ENCODE results near the gene DHRS1.

The DHRS1 gene

GRCh38 chr14:24271134-24271833, 28.3 kb downstream of the DHRS1 start, which contains the start of gene RABGGTA:
Gene RABGGTA, minus strand, starts transcription at chr14:24271597. Its CDS starts 482 bp downstream, at chr14:24271115.
- ChIA-PET POLR2A (interaction anchor here (0.5 to 2.9 kb wide), 36 partner anchors 9 to 219 kb away, joined by 3 to 47 read pairs (median 5); partner anchors contain the start of genes CHMP4A, CIDEB, DCAF11 and DHRS1), CTCF (interaction anchor here (0.6 to 3.0 kb wide), 16 partner anchors 11 to 166 kb away, joined by 3 to 17 read pairs (median 4); partner anchors contain the start of genes CIDEB, LTB4R2, MDP1 and TINF2)
- peak within 1 kb of the TSS; percentile 92 for H3K4me3 ChIP-seq (ENCODE audit: low read depth, low read length)
- H3K27ac ChIP-seq (ENCODE audit: extremely low read depth, low read depth, low read length), result peak within 1 kb of the TSS; percentile 94
- H3K36me3 ChIP-seq (ENCODE audit: control insufficient read depth in 2 of 2, insufficient read depth in 1 of 2, low read length in 2 of 2), result peaks cover 0 to 30% of the 10 kb centered on the region in 2 experiments; a peak in 1 of 3 replicates
- no peaks in the 10 kb centered on the region for H3K9me3 ChIP-seq (ENCODE audit: control insufficient read depth, insufficient read depth, low read depth, low read length)
- peaks cover 3% of the 10 kb centered on the region; the same call in 1 of the 2 replicates for H3K4me1 ChIP-seq (ENCODE audit: control insufficient read depth, insufficient read depth, low read length)
- TF ChIP-seq ZNF776 (tag by site-specific recombination; IDR thresholded peaks at IDR 0.05; ENCODE audit: borderline replicate concordance) (no peak), ZNF558 (tag by site-specific recombination; IDR thresholded peaks at IDR 0.05) (no peak), KLF1 (tag by site-specific recombination; IDR thresholded peaks at IDR 0.05) (peak; percentile 44; the same call in 1 of the 2 replicates), ZEB2 (tag by site-specific recombination; IDR thresholded peaks at IDR 0.05) (peak; percentile 93), PRDM1 (tag by site-specific recombination; IDR thresholded peaks at IDR 0.05) (no peak), ZBTB7A (tag by site-specific recombination; IDR thresholded peaks at IDR 0.05; ENCODE audit: low read depth) (peak; percentile 75), PATZ1 (tag by site-specific recombination; IDR thresholded peaks at IDR 0.05) (peak; percentile 89; the same call in 1 of the 2 replicates), GLIS2 (tag by site-specific recombination; IDR thresholded peaks at IDR 0.05) (peak; percentile 91), ZNF600 (tag by site-specific recombination; IDR thresholded peaks at IDR 0.05) (peak; percentile 35; the same call in 1 of the 2 replicates), INSM2 (tag by site-specific recombination; IDR thresholded peaks at IDR 0.05) (0 out of 2 replicates have a peak, but pooled peaks have one; percentile 33), KLF9 (tag by site-specific recombination; IDR thresholded peaks at IDR 0.05; ENCODE audit: low read depth) (peak; percentile 45; the same call in 1 of the 2 replicates), ZXDB (tag by site-specific recombination; IDR thresholded peaks at IDR 0.05) (peak; percentile 65), ZBTB20 (tag by site-specific recombination; IDR thresholded peaks at IDR 0.05) (peak; percentile 78; the same call in 1 of the 2 replicates), KLF10 (tag by site-specific recombination; IDR thresholded peaks at IDR 0.05) (peak; percentile 79; the same call in 1 of the 2 replicates), ZNF423 (tag by site-specific recombination; IDR thresholded peaks at IDR 0.05) (peak; percentile 21; the same call in 1 of the 2 replicates), IKZF3 (tag by site-specific recombination; IDR thresholded peaks at IDR 0.05) (peak; percentile 33; the same call in 1 of the 2 replicates), SALL2 (tag by site-specific recombination; IDR thresholded peaks at IDR 0.05; ENCODE audit: borderline replicate concordance) (no peak), EGR2 (tag by site-specific recombination; IDR thresholded peaks at IDR 0.05; ENCODE audit: low read depth) (peak; percentile 54; the same call in 1 of the 2 replicates), ZNF704 (tag by site-specific recombination; IDR thresholded peaks at IDR 0.05) (no peak), ZBTB1 (tag by site-specific recombination; IDR thresholded peaks at IDR 0.05) (peak; percentile 29; the same call in 1 of the 2 replicates), ZNF510 (tag by site-specific recombination; IDR thresholded peaks at IDR 0.05; ENCODE audit: insufficient replicate concordance) (no peak), ZNF514 (tag by site-specific recombination; IDR thresholded peaks at IDR 0.05) (no peak), ZIC2 (tag by site-specific recombination; IDR thresholded peaks at IDR 0.05) (peak; percentile 28; the same call in 1 of the 2 replicates), ZNF843 (tag by site-specific recombination; IDR thresholded peaks at IDR 0.05) (0 out of 2 replicates have a peak, but pooled peaks have one; percentile 40), PBX3 (CRISPR knock-in tag; IDR thresholded peaks at IDR 0.05) (peak; percentile 74), ZNF140 (tag by site-specific recombination; IDR thresholded peaks at IDR 0.05) (no peak), SCRT2 (tag by site-specific recombination; IDR thresholded peaks at IDR 0.05) (peak; percentile 94), ZBTB10 (tag by site-specific recombination; IDR thresholded peaks at IDR 0.05) (peak; percentile 95), REPIN1 (tag by site-specific recombination; IDR thresholded peaks at IDR 0.05; ENCODE audit: low read depth) (peak; percentile 33; the same call in 1 of the 2 replicates)

Measured in HEK293 (cell line).